HG02970 (cell line): Measurements from ENCODE around the gene RCC1.
"Not testable (repeated sequence)": the region's sequence is repeated elsewhere in the genome, so short reads cannot be mapped to it uniquely, and the experiment has no call there.

Experiments
- ATAC-seq: cut with Tn5 transposase; IDR thresholded peaks from one replicate; pipeline ENCODE4 v1.9.1; 2021; ENCODE audit warnings: mild to moderate bottlenecking, moderate library complexity, moderate number of reproducible peaks; ENCODE audit not compliant: unreplicated experiment, low FRiP score

Gene RCC1

GRCh38 chr1:28510273-28510969, 4.6 kb downstream of the RCC1 start:
- ATAC-seq, result no peak

GRCh38 chr1:28510970-28511440, 5.2 kb downstream of the RCC1 start:
- ATAC-seq, result no peak

GRCh38 chr1:28512058-28512611, 6.3 kb downstream of the RCC1 start:
- no peak for ATAC-seq

DNA sequence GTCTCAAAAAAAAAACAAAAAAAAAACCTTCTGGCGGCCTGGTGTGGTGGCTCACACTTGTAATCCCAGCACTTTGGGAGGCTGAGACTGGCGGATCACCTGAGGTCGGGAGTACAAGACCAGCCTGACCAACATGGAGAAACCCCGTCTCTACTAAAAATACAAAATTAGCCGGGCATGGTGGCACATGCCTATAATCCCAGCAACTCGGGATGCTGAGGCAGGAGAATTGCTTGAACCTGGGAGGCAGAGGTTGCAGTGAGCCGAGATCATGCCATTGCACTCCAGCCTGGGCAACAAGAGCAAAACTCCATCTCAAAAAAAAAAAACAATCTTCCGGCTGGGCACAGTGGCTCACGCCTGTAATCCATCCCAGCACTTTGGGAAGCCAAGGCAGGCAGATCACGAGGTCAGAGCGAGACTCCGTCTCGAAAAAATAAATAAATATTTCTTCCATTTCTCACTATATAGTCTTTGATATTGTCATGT, 8.6 kb downstream of the RCC1 start:
- not testable (repeated sequence) for ATAC-seq

- no peak for ATAC-seq
These were observed 10.7 kb downstream of the RCC1 start for GRCh38 chr1:28516518-28516956.

DNA sequence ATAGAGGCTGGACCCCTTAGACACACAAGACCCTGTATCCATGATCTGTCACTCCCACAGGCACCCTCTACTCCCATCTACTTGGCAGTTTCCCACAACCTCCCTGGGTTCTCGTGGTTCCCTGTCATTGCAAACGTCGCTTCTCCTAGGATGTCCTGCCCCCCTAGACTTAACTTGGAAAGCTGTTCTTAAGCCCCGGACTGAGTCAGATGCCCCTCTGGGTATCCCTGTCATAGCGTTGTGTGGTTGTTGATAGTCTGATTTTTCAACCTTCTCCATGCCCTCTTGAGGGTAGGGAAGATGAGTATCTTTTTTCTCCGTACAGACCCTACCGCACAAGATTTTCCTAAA, 11.8 kb downstream of the RCC1 start:
- ATAC-seq, result no peak

GRCh38 chr1:28518000-28518744, 12.3 kb downstream of the RCC1 start:
- peak; percentile 69 for ATAC-seq

GRCh38 chr1:28518745-28519341, 13.0 kb downstream of the RCC1 start:
- ATAC-seq, result no peak

- no peak for ATAC-seq
These were observed 14.3 kb downstream of the RCC1 start for GRCh38 chr1:28519946-28520725.

- not testable (repeated sequence) for ATAC-seq
These were observed 15.0 kb downstream of the RCC1 start for GRCh38 chr1:28520796-28521195.

DNA sequence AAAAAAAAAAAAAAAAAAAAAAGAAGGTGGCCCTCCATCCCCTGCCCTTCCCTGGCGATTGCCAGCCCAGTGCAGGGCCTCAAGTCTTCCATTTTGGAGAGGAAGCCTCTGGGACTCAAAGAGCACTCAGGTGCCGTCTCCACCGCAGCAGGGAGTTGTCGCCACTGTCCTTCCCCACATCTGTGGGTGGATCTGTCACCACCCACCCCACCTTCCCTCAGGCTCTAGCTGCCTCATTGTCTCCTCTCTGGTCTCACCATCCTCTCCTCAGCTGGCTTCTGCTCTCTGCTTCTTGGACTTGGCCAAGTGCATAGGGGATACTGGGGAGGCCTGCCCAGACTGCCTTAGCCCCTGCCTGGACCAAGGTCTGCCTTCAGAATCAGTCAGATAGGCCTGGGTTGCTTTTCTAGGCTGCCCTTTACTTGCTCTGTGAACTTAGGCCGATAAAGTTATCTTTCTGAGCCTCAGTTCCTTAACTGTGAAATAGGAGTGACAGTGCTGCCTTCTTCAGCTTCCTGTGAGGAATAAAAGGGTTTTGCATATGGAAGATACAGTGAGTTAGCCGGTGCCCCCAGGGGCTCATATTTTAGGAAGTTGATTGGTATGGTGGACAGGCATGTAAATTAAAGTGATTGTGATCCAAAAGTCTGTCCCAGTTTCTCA, 15.8 kb downstream of the RCC1 start:
- ATAC-seq, result no peak

GRCh38 chr1:28522537-28522936, 16.7 kb downstream of the RCC1 start:
- not testable (repeated sequence) for ATAC-seq

- not testable (repeated sequence) for ATAC-seq
These were observed 19.3 kb downstream of the RCC1 start for GRCh38 chr1:28525002-28525642.

- no peak for ATAC-seq
These were observed 21.0 kb downstream of the RCC1 start for GRCh38 chr1:28526886-28527285.

- no peak for ATAC-seq
These were observed 24.6 kb downstream of the RCC1 start for GRCh38 chr1:28530456-28530855.

- no peak for ATAC-seq
These were observed 28.8 kb downstream of the RCC1 start for GRCh38 chr1:28534671-28535070.

- no peak for ATAC-seq
These were observed 29.3 kb downstream of the RCC1 start for GRCh38 chr1:28535180-28535579.

DNA sequence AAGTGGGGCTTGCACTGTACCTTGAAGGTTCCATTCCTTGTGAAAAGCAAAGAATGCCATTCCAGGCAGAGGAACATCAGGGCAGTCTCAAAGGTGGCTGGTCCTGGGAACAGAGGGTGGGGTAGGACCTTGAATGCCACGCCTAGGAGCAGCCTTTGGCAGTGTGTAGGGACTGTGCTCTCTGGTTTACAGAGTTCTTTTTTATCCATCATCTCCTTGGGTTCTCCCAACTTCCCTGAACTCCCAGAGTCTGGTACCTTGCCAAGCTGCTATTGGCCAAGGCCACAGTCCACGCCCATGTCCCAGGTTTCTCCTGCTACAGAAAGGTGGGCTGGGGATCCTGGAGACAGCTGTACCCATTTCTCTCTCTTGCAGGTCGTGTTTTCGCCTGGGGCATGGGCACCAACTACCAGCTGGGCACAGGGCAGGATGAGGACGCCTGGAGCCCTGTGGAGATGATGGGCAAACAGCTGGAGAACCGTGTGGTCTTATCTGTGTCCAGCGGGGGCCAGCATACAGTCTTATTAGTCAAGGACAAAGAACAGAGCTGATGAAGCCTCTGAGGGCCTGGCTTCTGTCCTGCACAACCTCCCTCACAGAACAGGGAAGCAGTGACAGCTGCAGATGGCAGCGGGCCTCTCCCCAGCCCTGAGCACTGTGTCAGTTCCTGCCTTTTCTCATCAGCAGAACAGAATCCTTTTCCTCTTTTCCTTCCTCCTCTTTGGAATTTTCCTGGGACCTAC, 31.8 kb downstream of the RCC1 start:
- ATAC-seq, result no peak

- no peak for ATAC-seq
These were observed 32.4 kb downstream of the RCC1 start for GRCh38 chr1:28538286-28538685.
